ENCODE measurements around the gene ARHGEF19. TPM values are rescaled to one million over a fixed set of nuclear protein-coding genes. Genes with fewer than 3 reads are reported as not detected.
"Not testable (repeated sequence)": the region's sequence is repeated elsewhere in the genome, so short reads cannot be mapped to it uniquely, and the experiment has no call there.

ARHGEF19 gene
- total RNA-seq, 5 donors from 2014 or later (not counting 1 experiment from before 2014, with no cell fraction given): 7.0 to 17.6 (median 12.3) TPM

GRCh38 chr1:16218674-16219071 is 6.2 kb upstream of the ARHGEF19 start:
- H3K27me3 ChIP-seq (replicated peaks in 1 of 2; ENCODE audit: control insufficient read depth in 2 of 2, extremely low read depth in 1 of 2, insufficient read depth in 2 of 2, low read length in 1 of 2): peaks cover 0 to 12% of the 10 kb centered on the region in 2 experiments
- H3K27ac ChIP-seq (ENCODE audit: low read length): no peak overlapping the region
- no peak overlapping the region for H3K4me3 ChIP-seq (ENCODE audit: control insufficient read depth in 1 of 2, extremely low read depth in 1 of 2, low read length in 1 of 2)
- H3K4me1 ChIP-seq (ENCODE audit: control insufficient read depth in 1 of 2, extremely low read depth in 1 of 2, insufficient read depth in 2 of 2, low read length in 2 of 2): peaks cover 4 to 26% of the 10 kb centered on the region in 2 experiments
- peaks cover 18 to 25% (median 23%) of the 10 kb centered on the region in 3 donors for H3K4me1 Mint-ChIP-seq
- no peaks in the 10 kb centered on the region for H3K36me3 ChIP-seq (ENCODE audit: control insufficient read depth in 2 of 2, extremely low read depth in 1 of 2, insufficient read depth in 1 of 2, low read length in 1 of 2)
- H3K9me3 Mint-ChIP-seq: no peaks in the 10 kb centered on the region
- H3K9me3 ChIP-seq: no peaks in the 10 kb centered on the region
- CTCF ChIA-PET: no interaction called here
- POLR2A ChIA-PET: no interaction called here
- peak overlapping the region in 2 of 3 donors; percentile 42 to 83 for H3K4me3 Mint-ChIP-seq
- WGBS (ENCODE audit: insufficient coverage): 91% methylated on average over 4 of the region's 6 CpGs
- DNase-seq (no peak), ATAC-seq (replicated peaks in 1 of 4) (no peak)
- H3K27me3 Mint-ChIP-seq: no peaks in the 10 kb centered on the region
- H3K27ac Mint-ChIP-seq: peak overlapping the region in 1 of 2 donors; percentile 79
- H3K36me3 Mint-ChIP-seq: no peaks in the 10 kb centered on the region

GRCh38 chr1:16218014-16218673 is 5.7 kb upstream of the ARHGEF19 start:
- no peak overlapping the region for H3K27ac ChIP-seq (ENCODE audit: low read length)
- CTCF ChIA-PET: no interaction called here

GRCh38 chr1:16217061-16217785 is 4.8 kb upstream of the ARHGEF19 start:
- Mint-ChIP-seq H3K9me3 (no peaks in the 10 kb centered on the region), H3K27ac (peak overlapping the region; percentile 63 to 82), H3K27me3 (no peaks in the 10 kb centered on the region), H3K36me3 (no peaks in the 10 kb centered on the region), H3K4me1 (peaks cover 18 to 25% (median 23%) of the 10 kb centered on the region in 3 donors), H3K4me3 (peak overlapping the region; percentile 81 to 83 (median 82))
- Histone ChIP-seq H3K4me3 (ENCODE audit: control insufficient read depth in 1 of 2, extremely low read depth in 1 of 2, low read length in 1 of 2) (peak overlapping the region; percentile 58 to 70), H3K4me1 (ENCODE audit: control insufficient read depth in 1 of 2, extremely low read depth in 1 of 2, insufficient read depth in 2 of 2, low read length in 2 of 2) (peaks cover 4 to 26% of the 10 kb centered on the region in 2 experiments), H3K27ac (ENCODE audit: low read length) (no peak overlapping the region), H3K27me3 (replicated peaks in 1 of 2; ENCODE audit: control insufficient read depth in 2 of 2, extremely low read depth in 1 of 2, insufficient read depth in 2 of 2, low read length in 1 of 2) (peaks cover 0 to 14% of the 10 kb centered on the region in 2 experiments), H3K9me3 (no peaks in the 10 kb centered on the region), H3K36me3 (ENCODE audit: control insufficient read depth in 2 of 2, extremely low read depth in 1 of 2, insufficient read depth in 1 of 2, low read length in 1 of 2) (no peaks in the 10 kb centered on the region)
- POLR2A ChIA-PET: interaction anchor here (0.5 to 1.4 kb wide), 6 partner anchors 9 to 688 kb away, joined by 3 to 12 read pairs (median 7); partner anchors contain the start of gene SPEN (in 1 of the 2)
- peak; percentile 97 for ATAC-seq (replicated peaks in 1 of 4)
- WGBS (ENCODE audit: insufficient coverage): 6% methylated on average over 36 of the region's 46 CpGs
- DNase-seq: peak; percentile 75 to 96 (median 85)
- CTCF ChIA-PET: interaction anchor here (0.5 to 1.6 kb wide), 8 partner anchors 10 to 654 kb away, joined by 3 to 11 read pairs (median 3); partner anchors contain the start of gene FAM131C (in 1 of the 2)

More at GRCh38 chr1:16218014-16218673, 5.7 kb upstream of the ARHGEF19 start:
- ATAC-seq (replicated peaks in 1 of 4) (no peak), DNase-seq (no peak)
- Histone ChIP-seq H3K36me3 (ENCODE audit: control insufficient read depth in 2 of 2, extremely low read depth in 1 of 2, insufficient read depth in 1 of 2, low read length in 1 of 2) (no peaks in the 10 kb centered on the region), H3K4me1 (ENCODE audit: control insufficient read depth in 1 of 2, extremely low read depth in 1 of 2, insufficient read depth in 2 of 2, low read length in 2 of 2) (peaks cover 4 to 26% of the 10 kb centered on the region in 2 experiments), H3K4me3 (ENCODE audit: control insufficient read depth in 1 of 2, extremely low read depth in 1 of 2, low read length in 1 of 2) (peak overlapping the region in 1 of 2 donors; percentile 58), H3K27me3 (replicated peaks in 1 of 2; ENCODE audit: control insufficient read depth in 2 of 2, extremely low read depth in 1 of 2, insufficient read depth in 2 of 2, low read length in 1 of 2) (peaks cover 0 to 12% of the 10 kb centered on the region in 2 experiments), H3K9me3 (no peaks in the 10 kb centered on the region)
- Mint-ChIP-seq H3K9me3 (no peaks in the 10 kb centered on the region), H3K4me1 (peaks cover 18 to 25% (median 23%) of the 10 kb centered on the region in 3 donors), H3K27ac (peak overlapping the region; percentile 21 to 79), H3K4me3 (peak overlapping the region; percentile 36 to 83 (median 48)), H3K36me3 (no peaks in the 10 kb centered on the region), H3K27me3 (no peaks in the 10 kb centered on the region)
- POLR2A ChIA-PET: interaction anchor here in 1 of 2 donors (0.7 to 1.4 kb wide), 2 partner anchors 60 to 687 kb away, joined by 5 to 6 read pairs; no protein-coding TSS in a partner anchor
- 92% methylated on average over 11 of the region's 12 CpGs for WGBS (ENCODE audit: insufficient coverage)

GRCh38 chr1:16215882-16216753 is 3.7 kb upstream of the ARHGEF19 start:
- ChIA-PET POLR2A (interaction anchor here (0.5 to 0.6 kb wide), 3 partner anchors 24 to 368 kb away, joined by 3 to 12 read pairs (median 3); partner anchors contain the start of gene SPEN (in 1 of the 2)), CTCF (interaction anchor here (0.6 to 1.6 kb wide), 4 partner anchors 9 to 143 kb away, joined by 3 to 5 read pairs (median 4); partner anchors contain the start of gene FAM131C (in 1 of the 2))
- DNase-seq (peak in 29 of 35 experiments; percentile 17 to 64 (median 46)), ATAC-seq (replicated peaks in 1 of 4) (peak in 2 of 4 experiments; percentile 18 to 21)
- Histone ChIP-seq H3K4me3 (ENCODE audit: control insufficient read depth in 1 of 2, extremely low read depth in 1 of 2, low read length in 1 of 2) (peak overlapping the region; percentile 58 to 70), H3K9me3 (no peaks in the 10 kb centered on the region), H3K36me3 (ENCODE audit: control insufficient read depth in 2 of 2, extremely low read depth in 1 of 2, insufficient read depth in 1 of 2, low read length in 1 of 2) (no peaks in the 10 kb centered on the region), H3K4me1 (ENCODE audit: control insufficient read depth in 1 of 2, extremely low read depth in 1 of 2, insufficient read depth in 2 of 2, low read length in 2 of 2) (peaks cover 4 to 26% of the 10 kb centered on the region in 2 experiments), H3K27ac (ENCODE audit: low read length) (no peak overlapping the region), H3K27me3 (replicated peaks in 1 of 2; ENCODE audit: control insufficient read depth in 2 of 2, extremely low read depth in 1 of 2, insufficient read depth in 2 of 2, low read length in 1 of 2) (peaks cover 0 to 15% of the 10 kb centered on the region in 2 experiments)
- Mint-ChIP-seq H3K4me1 (peaks cover 18 to 25% (median 23%) of the 10 kb centered on the region in 3 donors), H3K27me3 (no peaks in the 10 kb centered on the region), H3K9me3 (no peaks in the 10 kb centered on the region), H3K36me3 (no peaks in the 10 kb centered on the region), H3K4me3 (peak overlapping the region; percentile 81 to 83 (median 82)), H3K27ac (peak overlapping the region in 1 of 2 donors; percentile 82)
- WGBS (ENCODE audit: insufficient coverage): 18% methylated on average over 24 of the region's 33 CpGs

GRCh38 chr1:16215240-16215639 is 2.8 kb upstream of the ARHGEF19 start:
- H3K4me3 ChIP-seq (ENCODE audit: control insufficient read depth in 1 of 2, extremely low read depth in 1 of 2, low read length in 1 of 2); H3K36me3 Mint-ChIP-seq; POLR2A ChIA-PET; H3K27me3 Mint-ChIP-seq; H3K9me3 Mint-ChIP-seq; H3K27ac Mint-ChIP-seq; H3K9me3 ChIP-seq; H3K4me3 Mint-ChIP-seq; H3K36me3 ChIP-seq (ENCODE audit: control insufficient read depth in 2 of 2, extremely low read depth in 1 of 2, insufficient read depth in 1 of 2, low read length in 1 of 2); ATAC-seq (replicated peaks in 1 of 4); H3K27ac ChIP-seq (ENCODE audit: low read length); DNase-seq: not testable (repeated sequence)
- H3K4me1 Mint-ChIP-seq: peaks cover 18 to 25% (median 23%) of the 10 kb centered on the region in 3 donors
- CTCF ChIA-PET: interaction anchor here in 1 of 2 donors (0.6 kb wide), 1 partner anchor 16 kb away, joined by 3 read pairs; no protein-coding TSS in a partner anchor
- peaks cover 4 to 26% of the 10 kb centered on the region in 2 experiments for H3K4me1 ChIP-seq (ENCODE audit: control insufficient read depth in 1 of 2, extremely low read depth in 1 of 2, insufficient read depth in 2 of 2, low read length in 2 of 2)
- peaks cover 0 to 15% of the 10 kb centered on the region in 2 experiments for H3K27me3 ChIP-seq (replicated peaks in 1 of 2; ENCODE audit: control insufficient read depth in 2 of 2, extremely low read depth in 1 of 2, insufficient read depth in 2 of 2, low read length in 1 of 2)
- WGBS (ENCODE audit: insufficient coverage): no CpG with 5 or more reads among the region's 14 CpGs

Measured in T-cell (primary cell).